Measurements from ENCODE around the gene KDM6B.

Gene KDM6B

GRCh38 chr17:7833795-7834541 is at the start of gene KDM6B:
Gene KDM6B (plus strand): TSS chr17:7834217. CDS start chr17:7845555, 11,338 bp downstream.
- Histone ChIP-seq H3K9me3 (ENCODE audit: insufficient read depth, low read depth, low read length) (no peaks in the 10 kb centered on the region), H3K4me1 (ENCODE audit: insufficient read depth, low read length) (peaks cover 12% of the 10 kb centered on the region; the same call in 1 of the 2 replicates), H3K9ac (ENCODE audit: low read depth, low read length) (peak within 1 kb of the TSS; percentile 68; the same call in 1 of the 2 replicates), H3K4me3 (ENCODE audit: low read length) (peak within 1 kb of the TSS; percentile 90), H3K36me3 (ENCODE audit: insufficient read depth, low read depth, low read length) (no peaks in the 10 kb centered on the region), H3K27me3 (ENCODE audit: insufficient read depth, low read length) (peaks cover 55% of the 10 kb centered on the region), H3K27ac (ENCODE audit: low read length) (no peak within 1 kb of the TSS)

- Histone ChIP-seq H3K4me3 (ENCODE audit: low read length) (no peak overlapping the region), H3K36me3 (ENCODE audit: insufficient read depth, low read depth, low read length) (no peaks in the 10 kb centered on the region), H3K4me1 (ENCODE audit: insufficient read depth, low read length) (no peaks in the 10 kb centered on the region), H3K9me3 (ENCODE audit: insufficient read depth, low read depth, low read length) (no peaks in the 10 kb centered on the region), H3K27ac (ENCODE audit: low read length) (no peak overlapping the region), H3K27me3 (ENCODE audit: insufficient read depth, low read length) (no peaks in the 10 kb centered on the region), H3K9ac (ENCODE audit: low read depth, low read length) (no peak overlapping the region)
Observed at GRCh38 chr17:7786866-7787265, 47.2 kb upstream of the KDM6B start.

GRCh38 chr17:7789131-7789530 is 44.9 kb upstream of the KDM6B start:
- Histone ChIP-seq H3K4me1 (ENCODE audit: insufficient read depth, low read length) (no peaks in the 10 kb centered on the region), H3K27me3 (ENCODE audit: insufficient read depth, low read length) (no peaks in the 10 kb centered on the region), H3K36me3 (ENCODE audit: insufficient read depth, low read depth, low read length) (no peaks in the 10 kb centered on the region), H3K9me3 (ENCODE audit: insufficient read depth, low read depth, low read length) (no peaks in the 10 kb centered on the region), H3K4me3 (ENCODE audit: low read length) (no peak overlapping the region), H3K9ac (ENCODE audit: low read depth, low read length) (no peak overlapping the region), H3K27ac (ENCODE audit: low read length) (no peak overlapping the region)

- no peaks in the 10 kb centered on the region for H3K36me3 ChIP-seq (ENCODE audit: insufficient read depth, low read depth, low read length)
- H3K4me3 ChIP-seq (ENCODE audit: low read length), result no peak overlapping the region
- no peak overlapping the region for H3K9ac ChIP-seq (ENCODE audit: low read depth, low read length)
- no peaks in the 10 kb centered on the region for H3K9me3 ChIP-seq (ENCODE audit: insufficient read depth, low read depth, low read length)
- no peaks in the 10 kb centered on the region for H3K27me3 ChIP-seq (ENCODE audit: insufficient read depth, low read length)
- no peaks in the 10 kb centered on the region for H3K4me1 ChIP-seq (ENCODE audit: insufficient read depth, low read length)
- no peak overlapping the region for H3K27ac ChIP-seq (ENCODE audit: low read length)
Observed at GRCh38 chr17:7790150-7790549, 43.9 kb upstream of the KDM6B start.

- H3K4me1 ChIP-seq (ENCODE audit: insufficient read depth, low read length), result no peaks in the 10 kb centered on the region
- H3K9me3 ChIP-seq (ENCODE audit: insufficient read depth, low read depth, low read length), result no peaks in the 10 kb centered on the region
- H3K36me3 ChIP-seq (ENCODE audit: insufficient read depth, low read depth, low read length), result no peaks in the 10 kb centered on the region
- no peak overlapping the region for H3K27ac ChIP-seq (ENCODE audit: low read length)
- no peak overlapping the region for H3K9ac ChIP-seq (ENCODE audit: low read depth, low read length)
- H3K27me3 ChIP-seq (ENCODE audit: insufficient read depth, low read length), result no peaks in the 10 kb centered on the region
- no peak overlapping the region for H3K4me3 ChIP-seq (ENCODE audit: low read length)
Observed at GRCh38 chr17:7792611-7793010, 41.4 kb upstream of the KDM6B start.

GRCh38 chr17:7794075-7794663 is 39.8 kb upstream of the KDM6B start:
- H3K9me3 ChIP-seq (ENCODE audit: insufficient read depth, low read depth, low read length), result no peaks in the 10 kb centered on the region
- H3K27me3 ChIP-seq (ENCODE audit: insufficient read depth, low read length), result no peaks in the 10 kb centered on the region
- no peak overlapping the region for H3K4me3 ChIP-seq (ENCODE audit: low read length)
- H3K4me1 ChIP-seq (ENCODE audit: insufficient read depth, low read length), result no peaks in the 10 kb centered on the region
- no peaks in the 10 kb centered on the region for H3K36me3 ChIP-seq (ENCODE audit: insufficient read depth, low read depth, low read length)
- no peak overlapping the region for H3K27ac ChIP-seq (ENCODE audit: low read length)
- no peak overlapping the region for H3K9ac ChIP-seq (ENCODE audit: low read depth, low read length)

GRCh38 chr17:7797976-7798375 is 36.0 kb upstream of the KDM6B start:
- no peak overlapping the region for H3K27ac ChIP-seq (ENCODE audit: low read length)
- H3K4me3 ChIP-seq (ENCODE audit: low read length), result no peak overlapping the region
- H3K9me3 ChIP-seq (ENCODE audit: insufficient read depth, low read depth, low read length), result no peaks in the 10 kb centered on the region
- no peaks in the 10 kb centered on the region for H3K27me3 ChIP-seq (ENCODE audit: insufficient read depth, low read length)
- no peak overlapping the region for H3K9ac ChIP-seq (ENCODE audit: low read depth, low read length)
- H3K36me3 ChIP-seq (ENCODE audit: insufficient read depth, low read depth, low read length), result no peaks in the 10 kb centered on the region
- no peaks in the 10 kb centered on the region for H3K4me1 ChIP-seq (ENCODE audit: insufficient read depth, low read length)

- H3K4me1 ChIP-seq (ENCODE audit: insufficient read depth, low read length), result no peaks in the 10 kb centered on the region
- no peak overlapping the region for H3K27ac ChIP-seq (ENCODE audit: low read length)
- no peak overlapping the region for H3K9ac ChIP-seq (ENCODE audit: low read depth, low read length)
- H3K4me3 ChIP-seq (ENCODE audit: low read length), result no peak overlapping the region
- H3K27me3 ChIP-seq (ENCODE audit: insufficient read depth, low read length), result no peaks in the 10 kb centered on the region
- H3K9me3 ChIP-seq (ENCODE audit: insufficient read depth, low read depth, low read length), result no peaks in the 10 kb centered on the region
- H3K36me3 ChIP-seq (ENCODE audit: insufficient read depth, low read depth, low read length), result no peaks in the 10 kb centered on the region
Observed at GRCh38 chr17:7798839-7799238, 35.2 kb upstream of the KDM6B start.

GRCh38 chr17:7803981-7804380 is 30.0 kb upstream of the KDM6B start:
- H3K36me3 ChIP-seq (ENCODE audit: insufficient read depth, low read depth, low read length), result no peaks in the 10 kb centered on the region
- H3K27me3 ChIP-seq (ENCODE audit: insufficient read depth, low read length), result no peaks in the 10 kb centered on the region
- no peaks in the 10 kb centered on the region for H3K9me3 ChIP-seq (ENCODE audit: insufficient read depth, low read depth, low read length)
- no peaks in the 10 kb centered on the region for H3K4me1 ChIP-seq (ENCODE audit: insufficient read depth, low read length)
- H3K27ac ChIP-seq (ENCODE audit: low read length), result no peak overlapping the region
- H3K4me3 ChIP-seq (ENCODE audit: low read length), result no peak overlapping the region
- H3K9ac ChIP-seq (ENCODE audit: low read depth, low read length), result no peak overlapping the region

GRCh38 chr17:7806587-7806986 is 27.4 kb upstream of the KDM6B start:
- Histone ChIP-seq H3K27me3 (ENCODE audit: insufficient read depth, low read length) (no peaks in the 10 kb centered on the region), H3K9me3 (ENCODE audit: insufficient read depth, low read depth, low read length) (no peaks in the 10 kb centered on the region), H3K4me3 (ENCODE audit: low read length) (no peak overlapping the region), H3K9ac (ENCODE audit: low read depth, low read length) (no peak overlapping the region; the same call in 1 of the 2 replicates), H3K36me3 (ENCODE audit: insufficient read depth, low read depth, low read length) (no peaks in the 10 kb centered on the region), H3K4me1 (ENCODE audit: insufficient read depth, low read length) (no peaks in the 10 kb centered on the region), H3K27ac (ENCODE audit: low read length) (no peak overlapping the region)

GRCh38 chr17:7807206-7807605 is 26.8 kb upstream of the KDM6B start:
- Histone ChIP-seq H3K27ac (ENCODE audit: low read length) (no peak overlapping the region), H3K4me1 (ENCODE audit: insufficient read depth, low read length) (no peaks in the 10 kb centered on the region), H3K4me3 (ENCODE audit: low read length) (no peak overlapping the region), H3K9me3 (ENCODE audit: insufficient read depth, low read depth, low read length) (no peaks in the 10 kb centered on the region), H3K36me3 (ENCODE audit: insufficient read depth, low read depth, low read length) (no peaks in the 10 kb centered on the region), H3K9ac (ENCODE audit: low read depth, low read length) (no peak overlapping the region), H3K27me3 (ENCODE audit: insufficient read depth, low read length) (no peaks in the 10 kb centered on the region)

GRCh38 chr17:7809086-7809790 is 24.8 kb upstream of the KDM6B start:
- no peak overlapping the region for H3K9ac ChIP-seq (ENCODE audit: low read depth, low read length)
- H3K27me3 ChIP-seq (ENCODE audit: insufficient read depth, low read length), result no peaks in the 10 kb centered on the region
- H3K4me1 ChIP-seq (ENCODE audit: insufficient read depth, low read length), result no peaks in the 10 kb centered on the region
- H3K36me3 ChIP-seq (ENCODE audit: insufficient read depth, low read depth, low read length), result no peaks in the 10 kb centered on the region
- H3K27ac ChIP-seq (ENCODE audit: low read length), result no peak overlapping the region
- H3K9me3 ChIP-seq (ENCODE audit: insufficient read depth, low read depth, low read length), result no peaks in the 10 kb centered on the region
- H3K4me3 ChIP-seq (ENCODE audit: low read length), result no peak overlapping the region

Measured in iPS-20b (cell line).